Measurements from ENCODE around the gene MYO16.

DNA sequence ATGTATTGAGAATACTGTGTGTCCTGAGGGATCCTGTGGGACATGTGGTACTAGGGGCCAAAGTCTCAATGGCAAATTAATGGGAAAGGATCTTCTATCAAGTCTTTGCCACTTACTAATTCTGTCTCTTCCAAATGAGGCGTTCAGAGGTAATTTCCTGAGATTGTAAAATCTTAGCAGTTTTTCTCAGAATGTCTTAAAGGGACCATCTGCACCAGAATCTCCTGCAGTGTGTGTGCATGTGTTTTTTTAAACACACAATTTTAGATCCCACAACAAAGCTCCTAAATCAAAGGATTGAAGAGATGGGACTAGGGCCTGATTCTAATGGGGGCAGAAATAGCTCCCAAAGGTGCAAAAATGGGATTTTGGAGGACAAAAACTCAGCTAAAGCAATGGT lies 78.2 kb downstream of the MYO16 start:
- TF ChIP-seq CTCF (conservative IDR thresholded peaks at IDR 0.05; ENCODE audit: low read depth, low read length) (no peak), EZH2 (IDR thresholded peaks at IDR 0.05; ENCODE audit: borderline replicate concordance, low read depth, low read length, poor library complexity, severe bottlenecking) (no peak)
